Epithelial cell of esophagus (primary cell): ENCODE results near the gene UBE2V1.

Experiments
- DNase-seq: peaks from one replicate; pipeline ENCODE4 v3.0.0; 2010; ENCODE audit warnings: low read depth
- H3K4me3 ChIP-seq: 2 replicates; pipeline ENCODE4 v1.5.1; 2011; ENCODE audit warnings: mild to moderate bottlenecking, low read length, control low read depth
- CTCF ChIP-seq: IDR thresholded peaks from 2 replicates; pipeline ENCODE4 v1.5.1; 2011; ENCODE audit warnings: low read depth, mild to moderate bottlenecking, low read length, control low read depth, inconsistent platforms; ENCODE audit not compliant: insufficient read depth; ENCODE audit errors: missing control alignments

The UBE2V1 gene

GRCh38 chr20:50071039-50071888 is 41.7 kb downstream of the UBE2V1 start:
- peak overlapping the region; percentile 33 for H3K4me3 ChIP-seq
- peak; percentile 68 for DNase-seq
- peak; percentile 86 for TF ChIP-seq CTCF

- H3K4me3 ChIP-seq: no peak overlapping the region
- no peak for TF ChIP-seq CTCF
- DNase-seq: no peak
Observed at GRCh38 chr20:50070361-50070760, 42.6 kb downstream of the UBE2V1 start.

GRCh38 chr20:50068041-50068651 is 44.8 kb downstream of the UBE2V1 start:
- no peak overlapping the region for H3K4me3 ChIP-seq
- no peak for TF ChIP-seq CTCF
- DNase-seq: no peak

- no peak for TF ChIP-seq CTCF
- DNase-seq: no peak
- no peak overlapping the region for H3K4me3 ChIP-seq
Observed at GRCh38 chr20:50067461-50067860, 45.5 kb downstream of the UBE2V1 start.

- no peak for TF ChIP-seq CTCF
- DNase-seq: no peak
- H3K4me3 ChIP-seq: no peak overlapping the region
Observed at GRCh38 chr20:50067018-50067417, 45.9 kb downstream of the UBE2V1 start.

- no peak overlapping the region for H3K4me3 ChIP-seq
- DNase-seq: no peak
- TF ChIP-seq CTCF: no peak
Observed at GRCh38 chr20:50066161-50066834, 46.7 kb downstream of the UBE2V1 start.
